Thymus (tissue), 11 donors: ENCODE measurements around the gene ARMH2. TPM values are rescaled to one million over a fixed set of nuclear protein-coding genes. Genes with fewer than 3 reads are reported as not detected.

Experiments
- DNase-seq, 9 donors: peaks; one replicate each; pipeline ENCODE4 v3.0.0-alpha.2; 2013; ENCODE audit warnings: low spot score in 9 of 9, low read depth in 6 of 9, missing footprints in 1 of 9
- H3K27ac ChIP-seq, 2 donors: one replicate each; pipeline ENCODE4 v1.5.1; 2013; ENCODE audit warnings: control low read depth in 1 of 2, low read depth in 1 of 2, low read length in 1 of 2, mild to moderate bottlenecking in 1 of 2, moderate library complexity in 1 of 2
- H3K27me3 ChIP-seq, 2 donors: one replicate each; pipeline ENCODE4 v1.5.1; 2013; ENCODE audit warnings: low read length in 1 of 2; ENCODE audit not compliant: control insufficient read depth in 2 of 2, insufficient read depth in 1 of 2
- H3K36me3 ChIP-seq, 2 donors: one replicate each; pipeline ENCODE4 v1.5.1; 2013; ENCODE audit warnings: low read length in 1 of 2, mild to moderate bottlenecking in 1 of 2, moderate library complexity in 1 of 2; ENCODE audit not compliant: control insufficient read depth in 2 of 2, insufficient read depth in 2 of 2
- H3K4me1 ChIP-seq, 2 donors: one replicate each; pipeline ENCODE4 v1.5.1; 2013; ENCODE audit warnings: low read length in 2 of 2; ENCODE audit not compliant: control insufficient read depth in 2 of 2, insufficient read depth in 2 of 2
- H3K4me3 ChIP-seq, 2 donors: one replicate each; pipeline ENCODE4 v1.5.1; 2013; ENCODE audit warnings: low read length in 2 of 2, control low read depth in 1 of 2, mild to moderate bottlenecking in 1 of 2
- H3K9me3 ChIP-seq, 2 donors: one replicate each; pipeline ENCODE4 v1.5.1; 2013; ENCODE audit warnings: low read length in 1 of 2, mild to moderate bottlenecking in 1 of 2; ENCODE audit not compliant: control insufficient read depth in 2 of 2, insufficient read depth in 1 of 2
- WGBS: extraction: QIAGEN DNeasy Blood & Tissue Kit; methylation state at CpG from one replicate; pipeline ENCODE4 v1.1.7; 2013; 5-methylcytosine and 5-hydroxymethylcytosine counted together
- polyA plus RNA-seq: library from polyadenylated mRNA; stranded (reverse); fragments of 200-250 nt; gene quantifications from one replicate; pipeline ENCODE4 v1.2.3, GENCODE V29; 2013
- total RNA-seq: library from RNA; stranded (reverse); fragments of 120-200 nt; gene quantifications from one replicate; pipeline ENCODE4 v1.2.4, GENCODE V29; 2013
- donor health status: healthy.

Gene ARMH2
- total and polyA plus RNA-seq, 2 donors = 0.21 TPM; not detected in 1

DNA sequence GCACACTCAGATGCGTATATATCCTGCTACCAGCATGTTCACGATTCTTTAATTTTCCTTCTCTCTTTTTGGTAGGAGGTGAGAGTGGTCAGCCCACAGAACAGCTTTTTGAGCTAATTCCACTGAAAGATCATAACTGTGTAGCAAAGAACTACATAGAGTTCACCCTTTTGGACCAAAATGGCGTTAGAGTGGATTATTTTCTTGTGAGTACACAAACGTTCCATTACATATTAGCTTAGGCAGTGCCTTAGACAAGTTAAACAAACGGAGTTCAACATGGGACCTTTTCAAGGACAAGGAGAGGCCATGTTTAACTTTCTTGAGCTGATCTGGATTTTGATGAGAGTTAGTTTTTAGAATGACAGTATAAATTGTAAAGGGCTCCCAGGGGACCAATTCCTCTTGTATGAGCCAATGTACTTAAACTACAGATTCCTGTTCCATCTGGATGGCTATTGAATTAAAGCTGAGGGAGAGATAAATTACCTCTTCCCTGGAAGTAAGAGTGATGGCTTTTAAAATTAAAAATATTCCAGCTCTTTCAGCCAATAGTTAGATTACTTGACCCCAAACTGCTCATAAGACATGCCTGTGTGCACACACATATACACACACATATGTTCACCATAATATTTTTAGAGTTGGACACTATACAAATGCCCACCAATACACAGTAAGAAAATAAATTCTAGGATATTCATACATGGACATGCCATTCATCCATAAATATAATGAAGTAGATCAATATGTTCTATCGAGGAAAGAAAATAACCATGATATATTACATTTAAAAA, 25.6 kb upstream of the ARMH2 start:
- DNase-seq = no peak
- 98% methylated on average over 6 of the region's 6 CpGs for WGBS

DNA sequence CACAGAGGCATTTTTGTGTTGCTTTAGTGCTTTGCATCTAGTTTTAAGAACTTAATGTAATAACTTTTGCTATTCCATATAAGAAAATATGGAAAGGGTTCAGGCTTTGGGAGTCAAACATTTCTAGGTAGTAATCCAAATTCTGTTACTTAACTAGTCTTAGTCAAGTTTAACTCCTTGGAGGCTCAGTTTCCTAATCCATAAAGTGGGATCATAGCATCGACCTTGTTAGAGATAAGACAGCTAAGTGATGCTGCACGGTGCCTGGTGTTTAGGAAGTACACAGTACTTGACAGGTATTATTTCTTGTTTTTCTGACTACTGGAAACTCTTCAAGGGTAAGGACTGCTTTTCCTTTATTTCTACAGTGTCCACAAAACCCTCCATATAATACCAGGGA, 24.5 kb upstream of the ARMH2 start:
- H3K27me3 ChIP-seq = no peaks in the 10 kb centered on the region
- peaks cover 0 to 2% of the 10 kb centered on the region in 2 donors for H3K4me1 ChIP-seq
- no peaks in the 10 kb centered on the region for H3K9me3 ChIP-seq
- 98% methylated on average over 2 of the region's 2 CpGs for WGBS
- no peak for DNase-seq
- H3K36me3 ChIP-seq = peaks cover 28 to 51% of the 10 kb centered on the region in 2 donors
- H3K27ac ChIP-seq = no peak overlapping the region
- H3K4me3 ChIP-seq = no peak overlapping the region

More for the DNA sequence above, 25.6 kb upstream of the ARMH2 start:
- Histone ChIP-seq H3K27me3 (no peaks in the 10 kb centered on the region), H3K36me3 (peaks cover 30 to 47% of the 10 kb centered on the region in 2 donors), H3K4me1 (peaks cover 0 to 4% of the 10 kb centered on the region in 2 donors), H3K4me3 (no peak overlapping the region), H3K27ac (no peak overlapping the region), H3K9me3 (no peaks in the 10 kb centered on the region)

DNA sequence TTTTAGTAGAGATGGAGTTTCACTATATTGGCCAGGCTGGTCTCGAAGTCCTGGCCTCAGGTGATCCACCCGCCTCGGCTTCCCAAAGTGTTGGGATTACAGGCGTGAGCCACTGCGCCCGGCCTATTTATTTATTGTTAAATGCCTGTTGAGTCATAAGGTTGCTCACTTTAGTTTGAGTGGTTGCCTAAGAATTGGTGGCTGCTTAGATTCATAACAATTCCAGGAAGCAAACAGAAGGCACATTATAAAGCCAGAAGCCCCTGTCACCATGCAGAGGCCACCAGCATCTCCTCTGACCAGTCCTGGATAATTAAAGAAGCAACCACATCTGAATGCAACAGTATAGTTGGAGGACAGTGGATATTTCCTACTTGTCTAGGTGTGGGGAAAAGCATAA, 24.0 kb upstream of the ARMH2 start:
- Histone ChIP-seq H3K27ac (no peak overlapping the region), H3K9me3 (no peaks in the 10 kb centered on the region), H3K36me3 (peaks cover 23 to 51% of the 10 kb centered on the region in 2 donors), H3K27me3 (no peaks in the 10 kb centered on the region), H3K4me3 (no peak overlapping the region), H3K4me1 (no peaks in the 10 kb centered on the region)
- 98% methylated on average over 6 of the region's 6 CpGs for WGBS
- no peak for DNase-seq

DNA sequence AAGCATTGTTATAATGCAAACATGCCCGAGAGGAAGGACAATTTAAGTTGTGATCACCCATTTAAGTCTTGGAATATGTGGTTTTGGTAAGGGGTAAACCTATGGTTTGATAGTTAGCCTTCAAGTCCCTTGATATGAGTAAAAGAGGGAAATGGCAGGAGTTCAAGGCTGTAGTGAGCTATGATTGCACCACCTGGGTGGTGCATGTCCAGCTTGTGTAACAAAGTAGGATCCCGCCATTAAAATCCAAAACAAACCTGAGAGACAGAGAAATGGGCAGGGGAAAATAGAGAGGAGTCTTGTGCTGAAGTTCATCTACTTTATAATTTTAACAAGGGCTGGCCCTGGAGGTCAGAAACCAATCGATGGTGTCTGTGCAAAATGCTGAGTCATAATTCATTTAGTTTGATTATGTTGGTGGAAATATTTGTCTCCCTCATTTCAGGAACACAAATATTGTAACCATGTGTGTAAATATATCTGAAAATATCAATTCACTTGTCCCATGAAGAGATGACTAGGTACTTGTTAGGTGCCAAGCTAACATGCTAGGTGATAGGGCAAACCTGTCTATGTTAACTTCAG, 23.2 kb upstream of the ARMH2 start:
- H3K27ac ChIP-seq = no peak overlapping the region
- no peaks in the 10 kb centered on the region for H3K27me3 ChIP-seq
- H3K36me3 ChIP-seq = peaks cover 17 to 46% of the 10 kb centered on the region in 2 donors
- H3K4me3 ChIP-seq = no peak overlapping the region
- H3K9me3 ChIP-seq = no peaks in the 10 kb centered on the region
- DNase-seq = no peak
- H3K4me1 ChIP-seq = no peaks in the 10 kb centered on the region
- WGBS = 97% methylated on average over 3 of the region's 3 CpGs

DNA sequence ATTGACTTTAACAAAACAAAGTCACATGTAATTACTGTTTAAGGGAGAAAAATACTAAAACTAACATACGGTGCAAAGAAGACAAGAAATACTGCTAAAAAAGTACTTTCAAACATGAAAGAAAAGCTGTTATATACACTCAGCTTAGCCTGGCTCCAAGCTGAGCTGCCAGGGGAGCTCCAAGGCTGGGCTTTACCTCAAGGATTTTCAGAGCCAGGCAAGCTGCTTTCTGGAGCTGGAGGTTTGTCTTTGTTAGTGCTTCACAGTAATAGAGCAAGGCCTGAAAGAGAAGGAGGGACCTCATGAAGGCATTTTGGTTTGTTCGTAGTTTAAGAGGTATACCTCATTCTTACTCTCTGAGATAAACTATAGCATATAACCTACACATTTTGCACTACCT, 19.6 kb upstream of the ARMH2 start:
- Histone ChIP-seq H3K36me3 (peaks cover 9 to 32% of the 10 kb centered on the region in 2 donors), H3K9me3 (no peaks in the 10 kb centered on the region), H3K4me1 (no peaks in the 10 kb centered on the region), H3K27me3 (no peaks in the 10 kb centered on the region), H3K4me3 (no peak overlapping the region), H3K27ac (no peak overlapping the region)
- 98% methylated on average over 2 of the region's 2 CpGs for WGBS
- no peak for DNase-seq

DNA sequence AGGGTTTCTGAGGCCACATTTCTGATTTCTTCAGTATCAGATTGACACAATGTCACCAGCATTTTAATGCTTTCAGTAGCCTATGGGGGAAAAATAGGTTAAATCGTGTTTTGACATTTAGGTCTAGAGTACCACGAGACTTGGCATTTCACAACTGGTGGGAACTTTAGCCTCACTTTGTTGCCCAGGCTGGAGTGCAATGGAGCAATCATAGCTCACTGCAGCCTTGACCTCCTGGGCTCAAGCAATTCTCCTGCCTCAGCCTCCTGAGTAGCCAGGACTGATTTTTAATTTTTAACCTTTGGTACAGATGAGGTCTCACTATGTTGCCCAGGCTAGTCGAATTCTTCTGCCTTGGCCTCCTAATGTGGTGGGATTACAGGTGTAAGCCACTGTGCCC, 11.0 kb upstream of the ARMH2 start:
- H3K4me3 ChIP-seq = no peak overlapping the region
- H3K9me3 ChIP-seq = no peaks in the 10 kb centered on the region
- peaks cover 28 to 43% of the 10 kb centered on the region in 2 donors for H3K36me3 ChIP-seq
- H3K27ac ChIP-seq = no peak overlapping the region
- H3K4me1 ChIP-seq = no peaks in the 10 kb centered on the region
- 96% methylated on average over 3 of the region's 3 CpGs for whole genome bisulfite sequencing
- DNase-seq = no peak
- H3K27me3 ChIP-seq = no peaks in the 10 kb centered on the region

DNA sequence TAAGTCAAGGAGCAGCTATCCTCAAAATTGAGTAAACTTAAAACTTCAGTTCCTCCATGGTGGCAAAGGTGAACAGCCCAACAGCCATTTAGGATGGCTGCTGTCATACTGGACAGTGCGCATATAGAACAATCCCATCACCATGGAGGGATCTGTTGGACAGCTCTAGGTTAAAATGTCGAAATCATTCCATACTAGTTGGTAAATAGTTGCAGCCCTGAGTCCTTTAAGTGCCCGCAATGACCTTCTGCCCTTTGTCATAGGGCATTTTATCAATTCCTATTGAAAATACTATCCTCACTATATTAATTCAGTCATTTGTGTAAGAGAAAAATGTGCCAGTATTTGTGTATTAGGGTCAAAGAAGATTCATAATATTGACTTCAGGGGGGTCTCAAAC, 8.9 kb upstream of the ARMH2 start:
- Histone ChIP-seq H3K36me3 (peaks cover 29 to 53% of the 10 kb centered on the region in 2 donors), H3K9me3 (no peaks in the 10 kb centered on the region)

DNA sequence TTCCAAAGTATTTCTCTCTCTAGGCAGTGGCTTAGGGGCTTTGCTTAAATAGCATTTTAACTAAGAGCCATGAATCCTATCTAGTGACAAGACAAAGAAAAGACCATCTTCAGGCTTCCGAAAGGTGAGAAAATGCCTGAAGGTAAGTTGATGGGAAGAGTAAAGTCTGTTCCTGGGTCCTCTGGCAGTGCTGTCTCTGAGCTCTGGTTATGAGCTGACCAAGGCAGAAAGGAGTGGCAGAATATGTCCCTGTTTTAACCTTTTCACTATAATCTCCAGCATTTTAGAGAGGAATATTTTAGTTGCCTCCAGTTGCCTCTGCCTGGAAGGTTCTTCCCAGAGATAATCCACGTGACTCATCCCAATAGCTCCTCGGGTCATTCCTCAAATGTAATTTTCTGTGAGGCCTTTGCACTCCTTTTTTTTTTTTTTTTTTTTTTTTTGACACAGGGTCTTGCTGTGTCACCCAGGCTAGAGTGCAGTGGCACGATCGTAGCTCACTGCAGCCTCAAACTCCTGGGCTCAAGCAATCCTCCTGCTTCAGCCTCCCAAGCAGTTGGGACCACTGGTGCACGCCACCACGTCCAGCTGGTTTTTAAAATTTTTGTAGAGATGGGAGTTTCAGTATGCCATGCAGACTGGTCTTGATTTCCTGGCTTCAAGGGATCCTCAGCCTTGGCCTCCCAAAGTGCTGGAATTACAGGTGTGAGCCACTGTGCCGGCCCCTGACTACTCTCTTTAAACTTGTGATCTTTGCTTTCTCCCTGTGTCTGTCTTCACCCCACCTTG, 3.7 kb upstream of the ARMH2 start:
- H3K27me3 ChIP-seq = no peaks in the 10 kb centered on the region
- H3K36me3 ChIP-seq = peaks cover 12 to 32% of the 10 kb centered on the region in 2 donors
- H3K27ac ChIP-seq = no peak overlapping the region
- H3K4me3 ChIP-seq = no peak overlapping the region
- H3K9me3 ChIP-seq = no peaks in the 10 kb centered on the region
- H3K4me1 ChIP-seq = no peaks in the 10 kb centered on the region
- WGBS = 98% methylated on average over 8 of the region's 8 CpGs
- no peak for DNase-seq

More for the DNA sequence above, 8.9 kb upstream of the ARMH2 start:
- 97% methylated on average over 3 of the region's 3 CpGs for WGBS
- H3K27me3 ChIP-seq = no peaks in the 10 kb centered on the region
- no peaks in the 10 kb centered on the region for H3K4me1 ChIP-seq
- H3K4me3 ChIP-seq = no peak overlapping the region
- no peak for DNase-seq
- H3K27ac ChIP-seq = no peak overlapping the region

DNA sequence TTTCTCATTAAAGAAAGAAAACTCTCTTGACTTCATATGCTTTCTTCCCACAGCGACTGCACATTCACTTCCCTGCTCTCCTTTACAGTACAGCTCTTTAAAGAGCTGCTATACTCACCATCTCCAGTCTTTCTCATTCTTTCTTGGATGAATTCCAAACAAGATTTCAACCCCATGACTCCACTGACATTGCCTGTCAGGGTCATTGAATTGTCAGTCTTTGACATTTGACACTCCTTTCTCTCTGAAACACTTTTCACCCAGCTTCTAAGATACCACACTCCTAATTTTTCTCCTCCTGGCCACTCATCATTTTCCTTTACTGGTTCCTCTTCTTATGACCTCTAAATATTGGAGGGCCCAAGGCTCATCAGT, 811 bp upstream of the ARMH2 start:
- Histone ChIP-seq H3K27me3 (no peaks in the 10 kb centered on the region), H3K36me3 (peaks cover 0 to 12% of the 10 kb centered on the region in 2 donors), H3K9me3 (no peaks in the 10 kb centered on the region), H3K27ac (no peak overlapping the region), H3K4me3 (no peak overlapping the region), H3K4me1 (no peaks in the 10 kb centered on the region)
- no peak for DNase-seq
- 98% methylated on average over 1 of the region's 1 CpG for WGBS
